Gastroesophageal sphincter (tissue), 3 donors: ENCODE measurements around the gene NEDD4L.

Experiments used
- CTCF ChIP-seq, 4 experiments: fragments of 200-600 bp in 2 of 4; fragments of 450-650 bp in 2 of 4; sonication (generic) in 1 of 4; IDR thresholded peaks; one replicate each; pipeline ENCODE4 v1.5.1; 2017 to 2019; ENCODE audit warnings: antibody characterized with exemption in 4 of 4, mild to moderate bottlenecking in 2 of 4, moderate library complexity in 2 of 4
- EP300 ChIP-seq: sonication (generic); formaldehyde crosslinking; IDR thresholded peaks from one replicate; pipeline ENCODE4 v1.6.1; 2017; ENCODE audit warnings: antibody characterized with exemption, mild to moderate bottlenecking
- POLR2A ChIP-seq, 2 donors: fragments of 450-650 bp; IDR thresholded peaks; one replicate each; pipeline ENCODE4 v1.6.1; 2017; ENCODE audit warnings: antibody characterized with exemption in 2 of 2, mild to moderate bottlenecking in 2 of 2, moderate library complexity in 1 of 2
- POLR2AphosphoS5 ChIP-seq: sonication (generic); formaldehyde crosslinking; IDR thresholded peaks from one replicate; pipeline ENCODE4 v1.6.1; 2017; ENCODE audit warnings: antibody characterized with exemption

DNA sequence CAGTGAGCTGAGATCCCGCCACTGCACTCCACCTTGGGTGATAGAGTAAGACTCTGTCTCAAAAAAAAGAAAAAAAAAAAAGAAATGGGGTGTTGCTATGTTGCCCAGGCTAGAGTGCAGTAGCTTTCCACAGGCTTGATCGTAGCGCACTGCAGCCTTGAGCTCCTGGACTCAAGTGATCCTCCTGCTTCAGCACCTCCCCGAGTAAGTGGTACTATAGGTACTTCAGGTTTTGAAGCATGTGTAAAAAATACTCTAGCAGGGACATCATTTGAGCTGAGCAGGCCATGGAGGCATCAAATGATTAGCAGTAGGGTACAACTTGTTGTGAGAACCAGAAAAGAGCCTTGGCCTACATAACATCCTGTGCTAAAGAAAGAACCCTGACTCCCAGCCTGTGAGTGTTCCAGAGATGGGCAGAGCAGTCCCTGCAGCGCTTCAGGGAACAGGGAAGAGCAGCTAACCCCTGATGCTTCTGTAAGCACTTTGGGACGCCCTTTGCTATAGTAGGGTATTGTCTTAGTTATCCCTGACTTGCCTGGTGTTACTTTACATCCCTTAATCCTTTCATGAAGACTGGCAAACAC is 119.1 kb downstream of the NEDD4L start:
- TF ChIP-seq CTCF (IDR thresholded peaks at IDR 0.05) (no peak), EP300 (no peak), POLR2A (IDR thresholded peaks at IDR 0.05) (no peak), POLR2AphosphoS5 (no peak)
